Activated T-cell treated with anti-CD3 and anti-CD28 coated beads for 24 hours (primary cell): ENCODE results near the gene ST6GAL1.
"Not testable (repeated sequence)": the region's sequence is repeated elsewhere in the genome, so short reads cannot be mapped to it uniquely, and the experiment has no call there.

Experiments
- DNase-seq: peaks from one replicate; pipeline ENCODE4 v3.0.0-alpha.2; 2020; ENCODE audit warnings: low read depth

The ST6GAL1 gene

GRCh38 chr3:186940967-186941366 lies 10.6 kb downstream of the ST6GAL1 start:
- no peak for DNase-seq

GRCh38 chr3:186942168-186942567 lies 11.8 kb downstream of the ST6GAL1 start:
- no peak for DNase-seq

GRCh38 chr3:186945255-186945823 lies 15.0 kb downstream of the ST6GAL1 start:
- no peak for DNase-seq

GRCh38 chr3:186946756-186947375 lies 16.5 kb downstream of the ST6GAL1 start:
- DNase-seq = no peak

GRCh38 chr3:186949281-186949982 lies 19.1 kb downstream of the ST6GAL1 start:
- DNase-seq = no peak

GRCh38 chr3:186950402-186951093 lies 20.2 kb downstream of the ST6GAL1 start:
- DNase-seq = no peak

- DNase-seq = no peak
Observed at GRCh38 chr3:186951640-186952552, 21.6 kb downstream of the ST6GAL1 start.

- no peak for DNase-seq
Observed at GRCh38 chr3:186953011-186953487, 22.7 kb downstream of the ST6GAL1 start.

- DNase-seq = not testable (repeated sequence)
Observed at GRCh38 chr3:186953992-186954699, 23.8 kb downstream of the ST6GAL1 start.

GRCh38 chr3:186955898-186956696 lies 25.8 kb downstream of the ST6GAL1 start:
- DNase-seq = no peak

- no peak for DNase-seq
Observed at GRCh38 chr3:186959029-186959624, 28.8 kb downstream of the ST6GAL1 start.

GRCh38 chr3:186960347-186960746 lies 30.0 kb downstream of the ST6GAL1 start:
- no peak for DNase-seq

- DNase-seq = no peak
Observed at GRCh38 chr3:186962445-186962844, 32.1 kb downstream of the ST6GAL1 start.

GRCh38 chr3:186963636-186964035 lies 33.3 kb downstream of the ST6GAL1 start:
- no peak for DNase-seq

GRCh38 chr3:186964071-186964470 lies 33.7 kb downstream of the ST6GAL1 start:
- no peak for DNase-seq

- DNase-seq = no peak
Observed at GRCh38 chr3:186964616-186965015, 34.3 kb downstream of the ST6GAL1 start.

- DNase-seq = no peak
Observed at GRCh38 chr3:186965141-186965879, 35.0 kb downstream of the ST6GAL1 start.

- DNase-seq = no peak
Observed at GRCh38 chr3:186966406-186966805, 36.1 kb downstream of the ST6GAL1 start.

- not testable (repeated sequence) for DNase-seq
Observed at GRCh38 chr3:186967236-186967635, 36.9 kb downstream of the ST6GAL1 start.
